CD4-positive, alpha-beta T cell (primary cell): ENCODE results near the gene GNB2. TPM values are rescaled to one million over a fixed set of nuclear protein-coding genes. Genes with fewer than 3 reads are reported as not detected.

Source experiments
- ATAC-seq: fragments of 200-7000 bp; cut with Tn5 transposase; one replicate; pipeline ENCODE4 v1.10.0; 2022; ENCODE audit warnings: mild to moderate bottlenecking; ENCODE audit not compliant: poor library complexity
- CTCF ChIA-PET: fragments of 350-600 bp; sonication (Branson Sonifier 250); formaldehyde crosslinking; loops from one replicate; lab custom pipeline; 2021; ENCODE audit warnings: antibody characterized with exemption, inconsistent platforms; lab: Charles Lee
- POLR2A ChIA-PET: fragments of 350-600 bp; sonication (Branson Sonifier 250); formaldehyde crosslinking; loops from one replicate; lab custom pipeline; 2021; ENCODE audit warnings: antibody characterized with exemption, inconsistent platforms; lab: Charles Lee
- DNase-seq, 14 experiments: peaks; one replicate each; pipeline ENCODE4 v3.0.0-alpha.2; 2013 to 2020; ENCODE audit warnings: mixed read lengths in 2 of 14
- H3K27ac ChIP-seq, 2 donors: one replicate each; pipeline versions ENCODE4 v1.5.1 to v1.7.0; 2013; ENCODE audit warnings: low read length in 2 of 2, low read depth in 1 of 2, mild to moderate bottlenecking in 1 of 2
- H3K27me3 ChIP-seq, 2 experiments: 1 replicate in 1 of 2; 2 replicates in 1 of 2; pipeline versions ENCODE4 v1.6.1 to v1.7.0; 2013; ENCODE audit warnings: low read length in 2 of 2, control low read depth in 1 of 2, mild to moderate bottlenecking in 1 of 2, moderate library complexity in 1 of 2; ENCODE audit not compliant: insufficient read depth in 2 of 2, control insufficient read depth in 1 of 2
- H3K36me3 ChIP-seq: one replicate; pipeline ENCODE4 v1.6.1; 2013; ENCODE audit warnings: low read length, control low read depth; ENCODE audit not compliant: insufficient read depth
- H3K4me1 ChIP-seq: one replicate; pipeline ENCODE4 v1.6.1; 2013; ENCODE audit warnings: low read length, control low read depth; ENCODE audit not compliant: insufficient read depth
- H3K4me3 ChIP-seq: one replicate; pipeline ENCODE4 v1.5.1; 2013; ENCODE audit warnings: mild to moderate bottlenecking, low read length, moderate library complexity
- H3K9me3 ChIP-seq, 2 experiments: 1 replicate in 1 of 2; 2 replicates in 1 of 2; pipeline versions ENCODE4 v1.6.1 to v1.7.0; 2013; ENCODE audit warnings: low read length in 2 of 2, mild to moderate bottlenecking in 2 of 2, control low read depth in 1 of 2, moderate library complexity in 1 of 2; ENCODE audit not compliant: control insufficient read depth in 1 of 2, insufficient read depth in 1 of 2
- H3K27ac Mint-ChIP-seq: one replicate; pipeline ENCODE4 v1.8.0; 2020; ENCODE audit warnings: mixed read lengths
- H3K27me3 Mint-ChIP-seq: one replicate; pipeline ENCODE4 v1.8.0; 2021; ENCODE audit warnings: mixed read lengths
- H3K36me3 Mint-ChIP-seq: one replicate; pipeline ENCODE4 v1.8.0; 2021; ENCODE audit warnings: low read depth, mixed read lengths
- H3K4me1 Mint-ChIP-seq: one replicate; pipeline ENCODE4 v1.8.0; 2021; ENCODE audit warnings: low read depth, mixed read lengths
- H3K4me3 Mint-ChIP-seq: one replicate; pipeline ENCODE4 v1.8.0; 2020; ENCODE audit warnings: mild to moderate bottlenecking, mixed read lengths
- H3K9me3 Mint-ChIP-seq: one replicate; pipeline ENCODE4 v1.8.0; 2020; ENCODE audit warnings: mixed read lengths
- intact Hi-C, 2 experiments: fragments of 100-400 bp; cut with DNase I in 1 of 2; cut with micrococcal nuclease in 1 of 2; formaldehyde crosslinking; loops; one replicate each; pipeline versions ENCODE4 v1.15.1 to v1.9.0; 2023 to 2025; cut with DNase I, micrococcal nuclease
- total RNA-seq, 174 experiments: library from RNA in 2 of 174; stranded (reverse) in 2 of 174; gene quantifications; one replicate each; pipeline ENCODE4 v1.2.3 and lab custom pipeline; 2021 to 2026
- TF ChIP-seq, protein P1 (sequence below): fragments of 200-600 bp; IDR thresholded peaks from one replicate; pipeline ENCODE4 v1.8.0; 2022; ENCODE audit warnings: antibody characterized with exemption, mild to moderate bottlenecking

Gene GNB2
- total RNA-seq, 2 experiments from 2014 or later = 87.8 to 91.9 TPM

DNA sequence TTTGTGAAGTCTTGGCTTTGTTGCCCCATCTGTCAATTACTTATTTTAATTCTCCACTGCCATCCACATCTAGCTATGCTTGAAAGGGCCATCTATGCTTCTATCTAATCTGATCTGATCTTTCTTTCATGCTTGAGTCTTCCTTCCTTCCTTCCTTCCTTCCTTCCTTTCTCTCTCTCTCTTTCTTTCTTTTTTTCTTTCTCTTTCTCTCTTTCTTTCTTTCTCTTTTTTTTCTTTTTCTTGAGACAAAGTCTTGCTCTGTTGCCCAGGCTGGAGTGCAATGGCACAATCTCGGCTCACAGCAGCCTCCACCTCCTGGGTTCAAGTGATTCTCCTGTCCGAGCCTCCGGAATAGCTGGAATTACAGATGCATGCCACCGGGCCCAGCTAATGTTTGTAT, 43.5 kb upstream of the GNB2 start:
- H3K9me3 ChIP-seq = peaks cover 0 to 6% of the 10 kb centered on the region in 2 experiments
- H3K27ac ChIP-seq = no peak overlapping the region
- peaks cover 44% of the 10 kb centered on the region for H3K4me1 ChIP-seq
- H3K4me1 Mint-ChIP-seq = peaks cover 25% of the 10 kb centered on the region
- H3K9me3 Mint-ChIP-seq = no peaks in the 10 kb centered on the region
- DNase-seq (no peak), ATAC-seq (no peak)
- no peak overlapping the region for H3K4me3 ChIP-seq
- H3K36me3 Mint-ChIP-seq = no peaks in the 10 kb centered on the region
- ChIA-PET CTCF (interaction anchor here (0.9 to 1.1 kb wide), 3 partner anchors 17 to 95 kb away, joined by 3 to 8 read pairs (median 3); partner anchors contain the start of gene MOSPD3), POLR2A (interaction anchor here (0.9 to 1.4 kb wide), 4 partner anchors 18 to 76 kb away, joined by 3 to 7 read pairs (median 4); partner anchors contain the start of genes FBXO24, LRCH4, MOSPD3 and POP7)
- intact Hi-C loops = no loop called here
- H3K4me3 Mint-ChIP-seq = no peak overlapping the region
- peak overlapping the region; percentile 42 for H3K27ac Mint-ChIP-seq
- TF ChIP-seq, protein P1, sequence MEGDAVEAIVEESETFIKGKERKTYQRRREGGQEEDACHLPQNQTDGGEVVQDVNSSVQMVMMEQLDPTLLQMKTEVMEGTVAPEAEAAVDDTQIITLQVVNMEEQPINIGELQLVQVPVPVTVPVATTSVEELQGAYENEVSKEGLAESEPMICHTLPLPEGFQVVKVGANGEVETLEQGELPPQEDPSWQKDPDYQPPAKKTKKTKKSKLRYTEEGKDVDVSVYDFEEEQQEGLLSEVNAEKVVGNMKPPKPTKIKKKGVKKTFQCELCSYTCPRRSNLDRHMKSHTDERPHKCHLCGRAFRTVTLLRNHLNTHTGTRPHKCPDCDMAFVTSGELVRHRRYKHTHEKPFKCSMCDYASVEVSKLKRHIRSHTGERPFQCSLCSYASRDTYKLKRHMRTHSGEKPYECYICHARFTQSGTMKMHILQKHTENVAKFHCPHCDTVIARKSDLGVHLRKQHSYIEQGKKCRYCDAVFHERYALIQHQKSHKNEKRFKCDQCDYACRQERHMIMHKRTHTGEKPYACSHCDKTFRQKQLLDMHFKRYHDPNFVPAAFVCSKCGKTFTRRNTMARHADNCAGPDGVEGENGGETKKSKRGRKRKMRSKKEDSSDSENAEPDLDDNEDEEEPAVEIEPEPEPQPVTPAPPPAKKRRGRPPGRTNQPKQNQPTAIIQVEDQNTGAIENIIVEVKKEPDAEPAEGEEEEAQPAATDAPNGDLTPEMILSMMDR = no peak
- no peaks in the 10 kb centered on the region for H3K27me3 ChIP-seq
- no peaks in the 10 kb centered on the region for H3K36me3 ChIP-seq
- H3K27me3 Mint-ChIP-seq = no peaks in the 10 kb centered on the region

DNA sequence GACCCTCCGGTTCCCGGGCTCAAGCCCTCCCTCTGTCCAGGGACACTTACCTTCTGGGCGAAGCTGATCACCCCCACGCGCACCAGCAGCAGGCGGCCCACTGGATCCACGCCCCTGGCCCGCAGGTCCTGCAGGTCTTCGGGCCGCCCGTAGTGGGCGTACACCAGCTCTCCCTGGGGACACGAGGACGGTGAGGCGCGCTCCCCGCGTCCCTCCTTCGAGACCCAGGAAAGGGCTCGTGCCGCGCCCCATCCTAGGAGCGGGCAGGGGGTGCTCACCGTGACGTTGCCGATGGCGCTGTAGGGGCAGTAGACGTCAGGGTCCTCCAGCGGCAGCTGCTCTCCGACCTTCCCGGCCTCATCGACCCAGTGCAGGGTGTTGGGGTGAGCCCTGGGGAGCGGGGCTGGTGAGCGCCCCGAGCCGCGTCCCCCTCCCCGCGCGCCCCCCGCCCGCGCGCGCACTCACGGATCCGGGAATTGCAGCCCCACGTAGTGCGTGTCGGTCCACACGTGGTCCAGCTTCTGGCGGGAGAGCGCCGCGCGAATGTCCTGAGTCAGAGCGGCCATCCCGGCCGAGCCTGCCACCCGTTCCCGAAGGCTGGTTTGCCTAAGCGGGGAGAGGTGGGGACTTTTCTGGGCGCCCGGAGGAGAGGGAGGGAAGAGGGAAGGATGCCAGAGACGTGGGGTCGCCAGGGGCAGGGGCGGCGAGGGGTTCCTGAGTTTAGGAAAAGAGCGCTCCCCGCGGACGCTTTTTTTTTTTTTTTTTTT, 40.4 kb upstream of the GNB2 start:
- Histone ChIP-seq H3K27ac (no peak overlapping the region), H3K4me1 (peaks cover 24% of the 10 kb centered on the region), H3K9me3 (peaks cover 0 to 6% of the 10 kb centered on the region in 2 experiments), H3K27me3 (no peaks in the 10 kb centered on the region), H3K4me3 (peak overlapping the region; percentile 71), H3K36me3 (no peaks in the 10 kb centered on the region)
- ChIA-PET CTCF (interaction anchor here (1.0 to 2.6 kb wide), 10 partner anchors 9 to 219 kb away, joined by 3 to 19 read pairs (median 5); partner anchors contain the start of genes GNB2, MOSPD3 and POP7), POLR2A (interaction anchor here (0.8 to 2.6 kb wide), 10 partner anchors 20 to 205 kb away, joined by 3 to 22 read pairs (median 4); partner anchors contain the start of genes FBXO24, LRCH4, MOSPD3 and POP7)
- DNase-seq = peak; percentile 26 to 81 (median 47)
- Mint-ChIP-seq H3K27ac (no peak overlapping the region), H3K9me3 (no peaks in the 10 kb centered on the region), H3K4me3 (peak overlapping the region; percentile 87), H3K36me3 (no peaks in the 10 kb centered on the region), H3K4me1 (peaks cover 10% of the 10 kb centered on the region), H3K27me3 (no peaks in the 10 kb centered on the region)
- ATAC-seq = peak; percentile 77
- TF ChIP-seq, protein P1 = peak; percentile 33
- intact Hi-C loops = loop anchor here in 1 of 2 experiments (2.0 kb wide), 1 partner anchor 58 kb away; no protein-coding TSS in a partner anchor

GRCh38 chr7:100639995-100640516, 33.5 kb upstream of the GNB2 start:
- POLR2A ChIA-PET = no interaction called here
- H3K4me3 Mint-ChIP-seq = no peak overlapping the region
- H3K4me1 Mint-ChIP-seq = no peaks in the 10 kb centered on the region
- Histone ChIP-seq H3K9me3 (no peaks in the 10 kb centered on the region), H3K4me1 (peaks cover 3% of the 10 kb centered on the region), H3K4me3 (no peak overlapping the region), H3K36me3 (no peaks in the 10 kb centered on the region), H3K27ac (no peak overlapping the region), H3K27me3 (no peaks in the 10 kb centered on the region)
- no peak overlapping the region for H3K27ac Mint-ChIP-seq
- DNase-seq (no peak), ATAC-seq (no peak)
- no peaks in the 10 kb centered on the region for H3K9me3 Mint-ChIP-seq
- CTCF ChIA-PET = interaction anchor here (0.7 kb wide), 2 partner anchors 101 to 191 kb away, joined by 3 to 4 read pairs; partner anchors contain the start of gene AGFG2
- H3K36me3 Mint-ChIP-seq = no peaks in the 10 kb centered on the region
- peaks cover 1% of the 10 kb centered on the region for H3K27me3 Mint-ChIP-seq
- intact Hi-C loops = no loop called here
- TF ChIP-seq, protein P1 = no peak
